Thyroid gland (tissue), 4 donors: ENCODE results near the gene HNRNPF.

ENCODE experiments used
- POLR2A ChIP-seq, 2 donors: fragments of 450-650 bp; IDR thresholded peaks; one replicate each; pipeline ENCODE4 v1.6.1; 2017; ENCODE audit warnings: antibody characterized with exemption in 2 of 2, mild to moderate bottlenecking in 2 of 2, moderate library complexity in 1 of 2
- TF ChIP-seq, protein P1 (sequence below), 6 experiments: fragments of 200-600 bp in 3 of 6; fragments of 450-650 bp in 3 of 6; sonication (generic) in 3 of 6; IDR thresholded peaks; one replicate each; pipeline ENCODE4 v1.5.1; 2016 to 2019; ENCODE audit warnings: antibody characterized with exemption in 6 of 6, mild to moderate bottlenecking in 2 of 6, inconsistent platforms in 1 of 6, moderate library complexity in 1 of 6

DNA sequence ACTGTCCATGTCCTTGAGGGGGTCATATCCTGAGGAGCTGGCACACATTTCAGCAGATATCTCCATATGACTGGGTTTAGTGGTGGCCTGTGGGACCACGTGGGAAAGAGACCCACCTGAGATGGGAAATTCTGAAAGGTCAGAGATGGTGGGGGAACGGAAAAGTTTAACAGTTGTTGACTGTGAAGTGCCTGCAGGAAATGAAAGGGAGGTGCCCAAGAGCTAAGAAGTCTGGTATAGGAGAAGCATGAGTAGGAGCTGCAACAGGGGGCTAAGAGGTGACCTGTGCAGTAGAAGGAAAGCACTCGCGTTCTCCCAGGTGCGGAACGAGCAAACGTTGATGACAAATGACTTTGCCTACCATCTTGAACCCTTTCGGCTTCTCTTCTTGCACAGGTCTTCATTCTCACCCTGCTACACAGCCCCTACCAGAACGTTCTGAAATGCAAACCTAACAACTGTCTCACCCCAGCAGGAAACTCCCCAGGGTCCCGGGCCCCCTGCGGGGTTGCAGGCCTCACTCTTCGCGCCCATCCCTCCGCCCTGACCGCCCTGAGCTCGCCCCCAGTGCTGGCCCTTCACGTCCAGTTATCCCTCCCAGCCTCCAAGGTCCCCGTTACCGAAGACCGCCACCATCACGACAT is 47.3 kb downstream of the HNRNPF start:
- TF ChIP-seq, protein P1, sequence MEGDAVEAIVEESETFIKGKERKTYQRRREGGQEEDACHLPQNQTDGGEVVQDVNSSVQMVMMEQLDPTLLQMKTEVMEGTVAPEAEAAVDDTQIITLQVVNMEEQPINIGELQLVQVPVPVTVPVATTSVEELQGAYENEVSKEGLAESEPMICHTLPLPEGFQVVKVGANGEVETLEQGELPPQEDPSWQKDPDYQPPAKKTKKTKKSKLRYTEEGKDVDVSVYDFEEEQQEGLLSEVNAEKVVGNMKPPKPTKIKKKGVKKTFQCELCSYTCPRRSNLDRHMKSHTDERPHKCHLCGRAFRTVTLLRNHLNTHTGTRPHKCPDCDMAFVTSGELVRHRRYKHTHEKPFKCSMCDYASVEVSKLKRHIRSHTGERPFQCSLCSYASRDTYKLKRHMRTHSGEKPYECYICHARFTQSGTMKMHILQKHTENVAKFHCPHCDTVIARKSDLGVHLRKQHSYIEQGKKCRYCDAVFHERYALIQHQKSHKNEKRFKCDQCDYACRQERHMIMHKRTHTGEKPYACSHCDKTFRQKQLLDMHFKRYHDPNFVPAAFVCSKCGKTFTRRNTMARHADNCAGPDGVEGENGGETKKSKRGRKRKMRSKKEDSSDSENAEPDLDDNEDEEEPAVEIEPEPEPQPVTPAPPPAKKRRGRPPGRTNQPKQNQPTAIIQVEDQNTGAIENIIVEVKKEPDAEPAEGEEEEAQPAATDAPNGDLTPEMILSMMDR (IDR thresholded peaks at IDR 0.05) = no peak
- no peak for TF ChIP-seq POLR2A (IDR thresholded peaks at IDR 0.05)
